H9 (cell line): Measurements from ENCODE around the gene HCN1. TPM values are rescaled to one million over a fixed set of nuclear protein-coding genes. Genes with fewer than 3 reads are reported as not detected.

Experiments
- DNase-seq: peaks from one replicate; pipeline ENCODE4 v3.0.0-alpha.2; 2017
- H2AFZ ChIP-seq: one replicate; pipeline ENCODE4 v1.6.1; 2013; ENCODE audit warnings: mild to moderate bottlenecking, low read length, control low read depth, moderate library complexity
- H2AK5ac ChIP-seq: 2 replicates; pipeline ENCODE4 v1.6.1; 2013; ENCODE audit warnings: low read length, control low read depth, mixed read lengths; ENCODE audit not compliant: insufficient read length
- H2BK120ac ChIP-seq: one replicate; pipeline ENCODE4 v1.6.1; 2013; ENCODE audit warnings: low read depth, mild to moderate bottlenecking, low read length, control low read depth, inconsistent platforms; ENCODE audit not compliant: poor library complexity, severe bottlenecking
- H2BK12ac ChIP-seq: 2 replicates; pipeline ENCODE4 v1.6.1; 2013; ENCODE audit warnings: low read length, control low read depth, mixed read lengths, low read depth; ENCODE audit not compliant: insufficient read length
- H2BK15ac ChIP-seq: 2 replicates; pipeline ENCODE4 v1.6.1; 2013; ENCODE audit warnings: low read depth, low read length, control low read depth
- H2BK20ac ChIP-seq: one replicate; pipeline ENCODE4 v1.6.1; 2013; ENCODE audit warnings: low read depth, mild to moderate bottlenecking, low read length, control low read depth, inconsistent platforms; ENCODE audit not compliant: poor library complexity, severe bottlenecking
- H2BK5ac ChIP-seq: 2 replicates; pipeline ENCODE4 v1.6.1; 2013; ENCODE audit warnings: low read length, control low read depth, mixed read lengths; ENCODE audit not compliant: insufficient read length
- H3K14ac ChIP-seq: 2 replicates; pipeline ENCODE4 v1.6.1; 2013; ENCODE audit warnings: low read length, control low read depth; ENCODE audit not compliant: insufficient read depth
- H3K18ac ChIP-seq: 2 replicates; pipeline ENCODE4 v1.6.1; 2013; ENCODE audit warnings: low read depth, mild to moderate bottlenecking, mixed read lengths, low read length, control low read depth; ENCODE audit not compliant: insufficient read length
- H3K23ac ChIP-seq: 2 replicates; pipeline ENCODE4 v1.6.1; 2013; ENCODE audit warnings: low read length, control low read depth, mixed read lengths, low read depth; ENCODE audit not compliant: insufficient read length
- H3K23me2 ChIP-seq: 2 replicates; pipeline ENCODE4 v1.6.1; 2013; ENCODE audit warnings: low read depth, mild to moderate bottlenecking, mixed read lengths, low read length, control low read depth; ENCODE audit not compliant: insufficient read length, poor library complexity, severe bottlenecking
- H3K27ac ChIP-seq: 2 replicates; pipeline ENCODE4 v1.5.1; 2013; ENCODE audit warnings: low read length, control low read depth, mixed read lengths, low read depth; ENCODE audit not compliant: insufficient read length
- H3K27me3 ChIP-seq: 2 replicates; pipeline ENCODE4 v1.6.1; 2013; ENCODE audit warnings: low read length, control low read depth, inconsistent platforms; ENCODE audit not compliant: insufficient read depth
- H3K4ac ChIP-seq: 2 replicates; pipeline ENCODE4 v1.6.1; 2013; ENCODE audit warnings: low read depth, mild to moderate bottlenecking, control low read depth, inconsistent platforms, low read length, moderate library complexity
- H3K4me1 ChIP-seq: 2 replicates; pipeline ENCODE4 v1.6.1; 2013; ENCODE audit warnings: low read length, control low read depth, inconsistent platforms; ENCODE audit not compliant: insufficient read depth
- H3K4me2 ChIP-seq: 2 replicates; pipeline ENCODE4 v1.6.1; 2013; ENCODE audit warnings: low read length, control low read depth, mixed read lengths; ENCODE audit not compliant: insufficient read length, insufficient read depth
- H3K56ac ChIP-seq: 2 replicates; pipeline ENCODE4 v1.6.1; 2013; ENCODE audit warnings: low read depth, mild to moderate bottlenecking, mixed read lengths, low read length, control low read depth; ENCODE audit not compliant: insufficient read length
- H3K79me1 ChIP-seq: 2 replicates; pipeline ENCODE4 v1.6.1; 2013; ENCODE audit warnings: low read depth, mild to moderate bottlenecking, moderate library complexity, low read length, control low read depth, inconsistent platforms; ENCODE audit not compliant: insufficient read depth, poor library complexity, severe bottlenecking
- H3K79me2 ChIP-seq: 2 replicates; pipeline ENCODE4 v1.6.1; 2013; ENCODE audit warnings: low read length, control low read depth, inconsistent platforms; ENCODE audit not compliant: insufficient read depth
- H3K9ac ChIP-seq: 2 replicates; pipeline ENCODE4 v1.6.1; 2013; ENCODE audit warnings: low read length, control low read depth, mixed read lengths; ENCODE audit not compliant: insufficient read length; ENCODE audit errors: extremely low read depth
- H3K9me3 ChIP-seq: one replicate; pipeline ENCODE4 v1.6.1; 2013; ENCODE audit warnings: low read depth, low read length, inconsistent platforms; ENCODE audit not compliant: control insufficient read depth
- H3T11ph ChIP-seq: one replicate; pipeline ENCODE4 v1.6.1; 2013; ENCODE audit warnings: mild to moderate bottlenecking, low read length, control low read depth, inconsistent platforms
- H4K20me1 ChIP-seq: one replicate; pipeline ENCODE4 v1.6.1; 2013; ENCODE audit not compliant: control insufficient read depth, insufficient read length, insufficient read depth
- H4K5ac ChIP-seq: 2 replicates; pipeline ENCODE4 v1.6.1; 2013; ENCODE audit warnings: low read depth, mild to moderate bottlenecking, mixed read lengths, low read length, control low read depth; ENCODE audit not compliant: insufficient read length
- H4K8ac ChIP-seq: replicated peaks from 2 replicates; pipeline ENCODE4 v1.6.1; 2013; ENCODE audit warnings: low read length, control low read depth, mixed read lengths, low read depth; ENCODE audit not compliant: insufficient read length
- H4K91ac ChIP-seq: 2 replicates; pipeline ENCODE4 v1.6.1; 2013; ENCODE audit warnings: low read depth, mild to moderate bottlenecking, moderate library complexity, mixed read lengths, low read length, control low read depth; ENCODE audit not compliant: insufficient read length
- H3K27ac Mint-ChIP-seq, 3 experiments: 2 replicates in 2 of 3; 3 replicates in 1 of 3; pipeline ENCODE4 v1.8.0; 2020 to 2021; ENCODE audit warnings: mixed read lengths in 3 of 3, mild to moderate bottlenecking in 1 of 3, moderate library complexity in 1 of 3
- H3K27me3 Mint-ChIP-seq: 2 replicates; pipeline ENCODE4 v1.8.0; 2021; ENCODE audit warnings: low read depth, mild to moderate bottlenecking, moderate library complexity, mixed read lengths
- H3K36me3 Mint-ChIP-seq, 3 experiments: 2 replicates in 2 of 3; 3 replicates in 1 of 3; pipeline ENCODE4 v1.8.0; 2020 to 2021; ENCODE audit warnings: low read depth in 3 of 3, mixed read lengths in 3 of 3; ENCODE audit not compliant: insufficient read depth in 1 of 3
- H3K4me1 Mint-ChIP-seq, 2 experiments: 2 replicates each; pipeline ENCODE4 v1.8.0; 2020; ENCODE audit warnings: mixed read lengths in 2 of 2
- H3K4me3 Mint-ChIP-seq, 2 experiments: 2 replicates in 1 of 2; 3 replicates in 1 of 2; pipeline ENCODE4 v1.8.0; 2020 to 2021; ENCODE audit warnings: mild to moderate bottlenecking in 2 of 2, mixed read lengths in 2 of 2, moderate library complexity in 1 of 2
- H3K9me3 Mint-ChIP-seq, 2 experiments: 2 replicates in 1 of 2; 3 replicates in 1 of 2; pipeline ENCODE4 v1.8.0; 2020; ENCODE audit warnings: mild to moderate bottlenecking in 2 of 2, mixed read lengths in 2 of 2, moderate library complexity in 1 of 2
- WGBS: extraction: QIAGEN DNeasy Blood & Tissue Kit; methylation state at CpG from one replicate; pipeline ENCODE4 v1.1.7; 2013; ENCODE audit warnings: missing lambda C conversion rate, low lambda C conversion rate, mixed read lengths; ENCODE audit not compliant: insufficient read length; ENCODE audit errors: extremely low coverage; 5-methylcytosine and 5-hydroxymethylcytosine counted together
- total RNA-seq: library from RNA; stranded (reverse); gene quantifications from 2 replicates; pipeline ENCODE4 v1.2.1, GENCODE V29; 2021
- TF ChIP-seq, protein P1 (sequence below): fragments of 200-600 bp; sonication (generic); conservative IDR thresholded peaks from 3 replicates; pipeline ENCODE4 v1.8.0; 2021; ENCODE audit warnings: antibody characterized with exemption, mild to moderate bottlenecking

HCN1 gene
- total RNA-seq, 1 experiment from 2014 or later, result 4.6 TPM

DNA sequence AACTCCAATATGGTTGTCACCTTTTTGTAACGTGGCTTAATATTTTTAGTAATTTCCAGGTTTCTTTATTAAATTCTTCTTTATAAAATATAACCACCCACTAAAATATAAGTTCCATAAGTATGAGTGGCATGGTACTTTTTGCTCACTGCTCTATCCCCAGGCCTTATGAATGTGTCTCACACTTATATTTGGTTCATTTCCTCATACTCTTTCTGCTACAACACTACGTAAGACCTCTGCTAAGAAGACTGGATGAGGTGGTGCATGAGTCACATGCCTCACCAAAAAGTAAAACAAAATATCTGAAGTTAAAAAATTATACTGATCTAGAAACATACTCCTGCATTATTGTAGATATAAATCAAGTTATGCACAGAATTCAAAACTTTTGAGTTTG lies 400.9 kb downstream of the HCN1 start:
- Mint-ChIP-seq H3K27ac (no peak overlapping the region), H3K9me3 (peaks cover 24 to 42% of the 10 kb centered on the region in 2 experiments)

More for the DNA sequence above, 400.9 kb downstream of the HCN1 start:
- no peak overlapping the region for H3K4me3 Mint-ChIP-seq
- Histone ChIP-seq H3K56ac (no peak overlapping the region), H3K9me3 (no peaks in the 10 kb centered on the region), H3K4me1 (no peaks in the 10 kb centered on the region), H3K23ac (no peak overlapping the region), H2BK15ac (no peak overlapping the region), H3K27me3 (no peaks in the 10 kb centered on the region), H4K91ac (no peak overlapping the region), H2BK120ac (no peak overlapping the region), H3T11ph (no peak overlapping the region), H3K27ac (no peak overlapping the region), H4K5ac (no peak overlapping the region), H3K9ac (no peak overlapping the region), H3K4ac (no peak overlapping the region), H4K8ac (no peak overlapping the region), H3K14ac (no peak overlapping the region), H3K79me1 (no peaks in the 10 kb centered on the region), H2AFZ (no peak overlapping the region), H2BK20ac (no peak overlapping the region), H2BK5ac (no peak overlapping the region), H3K23me2 (no peaks in the 10 kb centered on the region), H3K4me2 (no peak overlapping the region), H4K20me1 (no peaks in the 10 kb centered on the region), H2BK12ac (no peak overlapping the region), H3K18ac (no peak overlapping the region), H2AK5ac (no peak overlapping the region), H3K79me2 (no peaks in the 10 kb centered on the region)
- TF ChIP-seq, protein P1, sequence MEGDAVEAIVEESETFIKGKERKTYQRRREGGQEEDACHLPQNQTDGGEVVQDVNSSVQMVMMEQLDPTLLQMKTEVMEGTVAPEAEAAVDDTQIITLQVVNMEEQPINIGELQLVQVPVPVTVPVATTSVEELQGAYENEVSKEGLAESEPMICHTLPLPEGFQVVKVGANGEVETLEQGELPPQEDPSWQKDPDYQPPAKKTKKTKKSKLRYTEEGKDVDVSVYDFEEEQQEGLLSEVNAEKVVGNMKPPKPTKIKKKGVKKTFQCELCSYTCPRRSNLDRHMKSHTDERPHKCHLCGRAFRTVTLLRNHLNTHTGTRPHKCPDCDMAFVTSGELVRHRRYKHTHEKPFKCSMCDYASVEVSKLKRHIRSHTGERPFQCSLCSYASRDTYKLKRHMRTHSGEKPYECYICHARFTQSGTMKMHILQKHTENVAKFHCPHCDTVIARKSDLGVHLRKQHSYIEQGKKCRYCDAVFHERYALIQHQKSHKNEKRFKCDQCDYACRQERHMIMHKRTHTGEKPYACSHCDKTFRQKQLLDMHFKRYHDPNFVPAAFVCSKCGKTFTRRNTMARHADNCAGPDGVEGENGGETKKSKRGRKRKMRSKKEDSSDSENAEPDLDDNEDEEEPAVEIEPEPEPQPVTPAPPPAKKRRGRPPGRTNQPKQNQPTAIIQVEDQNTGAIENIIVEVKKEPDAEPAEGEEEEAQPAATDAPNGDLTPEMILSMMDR, result no peak
- peaks cover 15 to 52% (median 28%) of the 10 kb centered on the region in 3 experiments for H3K36me3 Mint-ChIP-seq
- no peaks in the 10 kb centered on the region for H3K4me1 Mint-ChIP-seq
- no CpG with 5 or more reads among the region's 2 CpGs for WGBS
- H3K27me3 Mint-ChIP-seq, result no peaks in the 10 kb centered on the region
- DNase-seq, result no peak
